ENCODE results near the gene PFDN6. TPM values are rescaled to one million over a fixed set of nuclear protein-coding genes. Genes with fewer than 3 reads are reported as not detected.
A peak's percentile ranks its signal among the peaks of the same experiment; 100 is the strongest.

Gene PFDN6
- total and polyA plus RNA-seq, 9 of the 15 experiments (the other 6 are each of a cell fraction or from before 2014, with no cell fraction given), result 6.8 to 475 (median 216) TPM

- CTCF ChIA-PET (ENCODE audit: low intra/inter-chr PET ratio), result interaction anchor here (0.6 kb wide), 1 partner anchor 452 kb away, joined by 3 read pairs; no protein-coding TSS in a partner anchor
- Histone ChIP-seq H3K4me2 (ENCODE audit: insufficient read depth, low read length) (peak overlapping the region; percentile 95), H3K27ac (ENCODE audit: extremely low read depth, low read depth, low read length) (peak overlapping the region; percentile 90), H3K9me1 (ENCODE audit: control insufficient read depth, insufficient read depth, low read length) (no peaks in the 10 kb centered on the region), H3K36me3 (ENCODE audit: control insufficient read depth, insufficient read depth, low read length) (peaks cover 31% of the 10 kb centered on the region; the same call in 1 of the 3 replicates), H2AFZ (ENCODE audit: low read depth, low read length) (peak overlapping the region; percentile 86), H3K4me1 (replicated peaks in 1 of 2; ENCODE audit: control insufficient read depth in 2 of 2, insufficient read depth in 2 of 2, low read length in 2 of 2) (peaks cover 27 to 46% of the 10 kb centered on the region in 2 experiments), H3K9ac (ENCODE audit: insufficient read depth in 1 of 2, low read depth in 2 of 2, low read length in 2 of 2) (peak overlapping the region; percentile 84 to 99), H3K79me2 (ENCODE audit: control insufficient read depth, insufficient read depth, low read length) (peaks cover 41% of the 10 kb centered on the region), H3K27me3 (ENCODE audit: control insufficient read depth in 2 of 2, insufficient read depth in 2 of 2, low read length in 2 of 2) (no peaks in the 10 kb centered on the region), H4K20me1 (replicated peaks; ENCODE audit: control insufficient read depth, insufficient read depth, low read length) (peaks cover 7% of the 10 kb centered on the region; the same call in 1 of the 2 replicates), H3K4me3 (peak overlapping the region; percentile 68), H3K9me3 (replicated peaks; ENCODE audit: control insufficient read depth, insufficient read depth, low read depth, low read length) (no peaks in the 10 kb centered on the region)
- intact Hi-C loops (cut with micrococcal nuclease) (loop anchor here (1.0 to 2.0 kb wide), 2 partner anchors 13 to 112 kb away; partner anchors contain the start of genes RXRB and SLC39A7), in situ Hi-C loops (cut with MboI) (no loop called here)
- WGBS (ENCODE audit: insufficient coverage, low coverage, missing lambda C conversion rate), result 6% methylated on average over 29 of the region's 29 CpGs
- FAIRE-seq, result peak; percentile 75
- peak; percentile 67 to 91 (median 76) for DNase-seq (ENCODE audit: extremely low read depth in 1 of 4, low spot score in 3 of 4)
- no TSS peak for BruUV-seq (replicated peaks)
- peak; percentile 64 for ATAC-seq
- POLR2A ChIA-PET, result interaction anchor here (0.6 to 3.9 kb wide), 10 partner anchors 8 to 107 kb away, joined by 3 to 36 read pairs (median 5); partner anchors contain the start of genes B3GALT4, PFDN6, RGL2 and RPS18
- TF ChIP-seq ATF7 (IDR thresholded peaks at IDR 0.05), result 0 out of 2 replicates have a peak, but pooled peaks have one; percentile 20
- TF ChIP-seq NKRF (IDR thresholded peaks at IDR 0.05; ENCODE audit: borderline replicate concordance), result peak; percentile 51; the same call in 1 of the 2 replicates
- no peak for TF ChIP-seq EHMT2 (IDR thresholded peaks at IDR 0.05)
- no peak for TF ChIP-seq HMG20A (CRISPR knock-in tag; conservative IDR thresholded peaks at IDR 0.05)
- TF ChIP-seq CBFA2T2 (conservative IDR thresholded peaks at IDR 0.05), result peak; percentile 30; the same call in 1 of the 2 replicates
- no peak for TF ChIP-seq WHSC1 (IDR thresholded peaks at IDR 0.05; ENCODE audit: low read length)
- TF ChIP-seq MEIS2 (IDR thresholded peaks at IDR 0.05; ENCODE audit: partially characterized antibody), result peak; percentile 8
- no peak for TF ChIP-seq POLR2B (IDR thresholded peaks at IDR 0.05; ENCODE audit: low read depth, partially characterized antibody)
- TF ChIP-seq BHLHE40 (IDR thresholded peaks at IDR 0.05; ENCODE audit: low read length), result peak; percentile 15; the same call in 1 of the 2 replicates
- no peak for TF ChIP-seq ATF3 (IDR thresholded peaks at IDR 0.05)
- TF ChIP-seq ATF3 (CRISPR knock-in tag; conservative IDR thresholded peaks at IDR 0.05), result no peak
- no peak for TF ChIP-seq CHD1 (IDR thresholded peaks at IDR 0.05; ENCODE audit: low read length)
- TF ChIP-seq BCOR (IDR thresholded peaks at IDR 0.05), result 0 out of 2 replicates have a peak, but pooled peaks have one; percentile 25
- TF ChIP-seq TSC22D4 (tag; IDR thresholded peaks at IDR 0.05), result no peak
- no peak for TF ChIP-seq MTA1 (IDR thresholded peaks at IDR 0.05; ENCODE audit: borderline replicate concordance)
- TF ChIP-seq CXXC5 (CRISPR knock-in tag; IDR thresholded peaks at IDR 0.05), result peak; percentile 39; the same call in 1 of the 2 replicates
- peak in 1 of 2 experiments; percentile 26; a peak in 1 of 4 replicates for TF ChIP-seq NRF1 (conservative IDR thresholded peaks at IDR 0.05 in 1 of 2, IDR thresholded peaks at IDR 0.05 in 1 of 2)
- TF ChIP-seq NUFIP1 (IDR thresholded peaks at IDR 0.05; ENCODE audit: partially characterized antibody), result no peak
- TF ChIP-seq TFAP4 (CRISPR knock-in tag; IDR thresholded peaks at IDR 0.05; ENCODE audit: borderline replicate concordance), result peak; percentile 79
Measured at GRCh38 chr6:33312361-33313104, 23.1 kb downstream of the PFDN6 start.

Data from K562 (cell line).